ENCODE data around the gene BTG1. TPM values are rescaled to one million over a fixed set of nuclear protein-coding genes. Genes with fewer than 3 reads are reported as not detected.

BTG1 gene
- total RNA-seq, 1 donor from 2014 or later = 45.1 TPM

GRCh38 chr12:92188517-92189188 lies 43.0 kb upstream of the BTG1 start:
- no peak for TF ChIP-seq EZH2phosphoT487 (IDR thresholded peaks at IDR 0.05)
- TF ChIP-seq EZH2 (IDR thresholded peaks at IDR 0.05) = no peak
- TF ChIP-seq CTCF (IDR thresholded peaks at IDR 0.05) = no peak
- H3K9me3 Mint-ChIP-seq = peaks cover 4% of the 10 kb centered on the region

DNA sequence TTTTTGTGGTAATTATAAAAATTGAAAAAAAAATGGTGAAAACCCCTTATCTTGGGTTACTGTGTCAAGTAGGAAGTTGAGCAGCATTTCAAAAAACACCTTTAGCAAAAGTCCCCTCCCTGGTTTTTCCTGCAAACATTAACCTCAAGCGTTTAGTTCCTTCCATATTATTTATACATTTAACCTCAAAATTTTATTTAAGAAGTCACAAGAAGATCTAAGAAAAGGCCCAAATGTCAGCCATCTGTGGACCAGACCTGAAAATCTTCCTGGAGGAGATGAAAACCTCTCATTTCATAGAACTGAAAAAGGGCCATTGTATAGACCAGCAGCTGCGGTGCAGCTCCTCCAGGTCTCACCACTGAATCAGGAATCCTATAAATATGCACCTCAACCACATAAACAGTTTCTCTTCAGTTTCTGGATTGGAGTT lies 40.4 kb upstream of the BTG1 start:
- peak overlapping the region; percentile 78 for H2AFZ ChIP-seq (replicated peaks)
- no peaks in the 10 kb centered on the region for H4K20me1 ChIP-seq (ENCODE audit: low read depth)
- no peaks in the 10 kb centered on the region for H3K79me2 ChIP-seq (ENCODE audit: low read depth)
- no peak overlapping the region for H3K27ac ChIP-seq
- no peaks in the 10 kb centered on the region for H3K4me1 Mint-ChIP-seq
- no peak overlapping the region for H3K4me3 Mint-ChIP-seq
- no peak overlapping the region for H3K4me3 ChIP-seq
- no peaks in the 10 kb centered on the region for H3K27me3 Mint-ChIP-seq (ENCODE audit: insufficient read depth, low read depth)
- H3K36me3 ChIP-seq = no peaks in the 10 kb centered on the region
- H3K36me3 Mint-ChIP-seq = peaks cover 2% of the 10 kb centered on the region
- H3K4me2 ChIP-seq = no peak overlapping the region
- no peaks in the 10 kb centered on the region for H3K27me3 ChIP-seq
- peaks cover 15% of the 10 kb centered on the region for H3K9me3 Mint-ChIP-seq
- H3K9me3 ChIP-seq (ENCODE audit: low read depth) = no peaks in the 10 kb centered on the region
- H3F3A ChIP-seq (ENCODE audit: low read depth) = no peaks in the 10 kb centered on the region
- no peak for DNase-seq (ENCODE audit: low spot score)
- no peak overlapping the region for H3K9ac ChIP-seq
- peaks cover 13% of the 10 kb centered on the region for H3K4me1 ChIP-seq
- no peak overlapping the region for H3K27ac Mint-ChIP-seq
- TF ChIP-seq CTCF (IDR thresholded peaks at IDR 0.05) (no peak), EZH2 (IDR thresholded peaks at IDR 0.05) (no peak), EZH2phosphoT487 (IDR thresholded peaks at IDR 0.05) (no peak)

More at GRCh38 chr12:92188517-92189188, 43.0 kb upstream of the BTG1 start:
- no peaks in the 10 kb centered on the region for H3K27me3 Mint-ChIP-seq (ENCODE audit: insufficient read depth, low read depth)
- Histone ChIP-seq H3K36me3 (no peaks in the 10 kb centered on the region), H3K27ac (no peak overlapping the region), H3K9me3 (ENCODE audit: low read depth) (no peaks in the 10 kb centered on the region), H3K79me2 (ENCODE audit: low read depth) (no peaks in the 10 kb centered on the region), H3K27me3 (no peaks in the 10 kb centered on the region), H3F3A (ENCODE audit: low read depth) (no peaks in the 10 kb centered on the region), H3K4me3 (no peak overlapping the region), H3K4me2 (no peak overlapping the region), H3K9ac (no peak overlapping the region), H2AFZ (replicated peaks) (no peak overlapping the region), H3K4me1 (peaks cover 38% of the 10 kb centered on the region), H4K20me1 (ENCODE audit: low read depth) (no peaks in the 10 kb centered on the region)
- no peaks in the 10 kb centered on the region for H3K36me3 Mint-ChIP-seq
- H3K4me3 Mint-ChIP-seq = no peak overlapping the region
- H3K4me1 Mint-ChIP-seq = peaks cover 18% of the 10 kb centered on the region
- H3K27ac Mint-ChIP-seq = no peak overlapping the region
- DNase-seq (ENCODE audit: low spot score) = no peak

DNA sequence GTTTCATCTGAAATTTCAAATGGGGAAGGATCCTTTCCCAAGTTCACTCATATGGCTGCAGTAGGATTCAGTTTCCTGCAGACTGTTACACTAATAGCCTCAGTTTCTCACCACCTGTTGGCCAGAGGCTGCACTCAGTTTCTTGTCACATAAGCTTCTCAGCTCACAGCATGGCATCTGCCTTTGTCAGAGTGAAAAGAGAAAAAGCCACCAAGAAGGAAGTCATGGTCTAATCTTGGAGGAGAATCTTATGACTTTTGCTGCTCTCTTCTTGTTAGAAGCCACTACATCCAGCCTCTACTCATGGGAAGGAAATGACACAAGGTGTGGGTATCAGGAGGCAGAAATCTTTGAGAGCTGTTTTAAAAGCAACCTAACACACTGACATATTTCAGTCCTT lies 39.4 kb upstream of the BTG1 start:
- Histone ChIP-seq H3K27ac (no peak overlapping the region), H3K9me3 (ENCODE audit: low read depth) (no peaks in the 10 kb centered on the region), H2AFZ (replicated peaks) (no peak overlapping the region), H3K27me3 (no peaks in the 10 kb centered on the region), H3K79me2 (ENCODE audit: low read depth) (no peaks in the 10 kb centered on the region), H3K9ac (no peak overlapping the region), H3F3A (ENCODE audit: low read depth) (no peaks in the 10 kb centered on the region), H3K36me3 (no peaks in the 10 kb centered on the region), H3K4me3 (no peak overlapping the region), H3K4me2 (no peak overlapping the region), H4K20me1 (ENCODE audit: low read depth) (no peaks in the 10 kb centered on the region), H3K4me1 (peaks cover 12% of the 10 kb centered on the region)
- H3K4me1 Mint-ChIP-seq = no peaks in the 10 kb centered on the region
- H3K9me3 Mint-ChIP-seq = peaks cover 15% of the 10 kb centered on the region
- TF ChIP-seq CTCF (IDR thresholded peaks at IDR 0.05) (no peak), EZH2phosphoT487 (IDR thresholded peaks at IDR 0.05) (no peak), EZH2 (IDR thresholded peaks at IDR 0.05) (no peak)
- H3K36me3 Mint-ChIP-seq = peaks cover 2% of the 10 kb centered on the region
- H3K4me3 Mint-ChIP-seq = no peak overlapping the region
- no peak for DNase-seq (ENCODE audit: low spot score)
- H3K27me3 Mint-ChIP-seq (ENCODE audit: insufficient read depth, low read depth) = peaks cover 2% of the 10 kb centered on the region
- no peak overlapping the region for H3K27ac Mint-ChIP-seq
